ENCODE measurements around the gene BACE2. TPM values are rescaled to one million over a fixed set of nuclear protein-coding genes. Genes with fewer than 3 reads are reported as not detected.

The BACE2 gene
- total RNA-seq, 1 donor from 2014 or later = 82.8 TPM

GRCh38 chr21:41175080-41175479 is 7.1 kb downstream of the BACE2 start:
- TF ChIP-seq CTCF (IDR thresholded peaks at IDR 0.05; ENCODE audit: insufficient read depth, low read length, poor library complexity, severe bottlenecking) = no peak
- no peak overlapping the region for H3K4me3 ChIP-seq (ENCODE audit: low read depth, low read length)

DNA sequence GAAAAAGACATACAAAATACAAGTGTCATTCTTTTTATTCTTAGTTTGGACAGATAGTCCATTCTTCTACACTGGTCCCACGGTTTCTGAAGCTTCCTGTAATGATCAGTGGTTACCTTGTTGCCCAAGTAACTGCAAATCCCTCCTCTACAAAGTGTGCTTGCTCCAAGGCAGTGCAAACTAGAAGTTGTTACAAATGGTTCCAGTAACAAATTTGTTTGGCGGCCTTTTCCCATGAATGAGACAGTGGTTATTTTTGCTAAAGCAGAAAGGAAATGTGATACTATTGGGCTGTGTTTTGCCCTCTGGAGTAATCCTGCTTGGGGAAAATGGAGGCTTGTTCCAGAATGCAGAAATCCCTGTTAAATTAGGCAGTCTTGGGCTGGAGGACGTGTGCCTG is 8.9 kb downstream of the BACE2 start:
- DNase-seq (ENCODE audit: low read depth) = no peak
- no peaks in the 10 kb centered on the region for H3K36me3 ChIP-seq (ENCODE audit: control insufficient read depth, insufficient read depth, low read length)
- no peaks in the 10 kb centered on the region for H3K27me3 ChIP-seq (ENCODE audit: control insufficient read depth, insufficient read depth, low read length)
- no peak overlapping the region for H3K4me3 ChIP-seq (ENCODE audit: low read depth, low read length)
- TF ChIP-seq CTCF (IDR thresholded peaks at IDR 0.05; ENCODE audit: insufficient read depth, low read length, poor library complexity, severe bottlenecking) = no peak

More at GRCh38 chr21:41175080-41175479, 7.1 kb downstream of the BACE2 start:
- H3K27me3 ChIP-seq (ENCODE audit: control insufficient read depth, insufficient read depth, low read length) = no peaks in the 10 kb centered on the region
- H3K36me3 ChIP-seq (ENCODE audit: control insufficient read depth, insufficient read depth, low read length) = no peaks in the 10 kb centered on the region
- DNase-seq (ENCODE audit: low read depth) = no peak

DNA sequence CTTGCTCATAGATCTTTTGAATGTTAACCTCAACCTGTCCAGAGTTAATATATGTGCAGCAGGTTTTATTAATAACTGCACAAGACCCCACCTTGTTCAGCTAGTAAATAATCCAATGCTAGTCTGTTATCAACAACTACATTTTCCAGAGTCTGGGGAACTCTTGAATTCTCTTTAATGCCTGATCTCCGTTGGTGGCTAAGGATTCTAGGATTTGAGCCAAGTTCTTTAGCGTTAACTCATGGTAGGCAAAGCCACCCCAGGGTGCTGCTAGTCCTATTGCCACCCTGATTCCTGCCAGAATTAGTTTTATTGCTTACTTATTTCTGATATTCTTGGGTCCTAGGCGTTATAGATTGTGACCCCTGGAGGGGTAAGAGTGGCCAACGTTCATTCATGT is 12.8 kb downstream of the BACE2 start:
- Histone ChIP-seq H3K4me3 (ENCODE audit: low read depth, low read length) (no peak overlapping the region), H3K27me3 (ENCODE audit: control insufficient read depth, insufficient read depth, low read length) (no peaks in the 10 kb centered on the region), H3K36me3 (ENCODE audit: control insufficient read depth, insufficient read depth, low read length) (no peaks in the 10 kb centered on the region)
- DNase-seq (ENCODE audit: low read depth) = no peak
- TF ChIP-seq CTCF (IDR thresholded peaks at IDR 0.05; ENCODE audit: insufficient read depth, low read length, poor library complexity, severe bottlenecking) = no peak

- TF ChIP-seq CTCF (IDR thresholded peaks at IDR 0.05; ENCODE audit: insufficient read depth, low read length, poor library complexity, severe bottlenecking) = no peak
- H3K4me3 ChIP-seq (ENCODE audit: low read depth, low read length) = no peak overlapping the region
- no peaks in the 10 kb centered on the region for H3K36me3 ChIP-seq (ENCODE audit: control insufficient read depth, insufficient read depth, low read length)
- DNase-seq (ENCODE audit: low read depth) = no peak
- no peaks in the 10 kb centered on the region for H3K27me3 ChIP-seq (ENCODE audit: control insufficient read depth, insufficient read depth, low read length)
Measured at GRCh38 chr21:41182547-41182946, 14.6 kb downstream of the BACE2 start.

GRCh38 chr21:41183575-41183974 is 15.6 kb downstream of the BACE2 start:
- TF ChIP-seq CTCF (IDR thresholded peaks at IDR 0.05; ENCODE audit: insufficient read depth, low read length, poor library complexity, severe bottlenecking) = no peak
- H3K36me3 ChIP-seq (ENCODE audit: control insufficient read depth, insufficient read depth, low read length) = no peaks in the 10 kb centered on the region
- no peak overlapping the region for H3K4me3 ChIP-seq (ENCODE audit: low read depth, low read length)
- no peak for DNase-seq (ENCODE audit: low read depth)
- H3K27me3 ChIP-seq (ENCODE audit: control insufficient read depth, insufficient read depth, low read length) = no peaks in the 10 kb centered on the region

DNA sequence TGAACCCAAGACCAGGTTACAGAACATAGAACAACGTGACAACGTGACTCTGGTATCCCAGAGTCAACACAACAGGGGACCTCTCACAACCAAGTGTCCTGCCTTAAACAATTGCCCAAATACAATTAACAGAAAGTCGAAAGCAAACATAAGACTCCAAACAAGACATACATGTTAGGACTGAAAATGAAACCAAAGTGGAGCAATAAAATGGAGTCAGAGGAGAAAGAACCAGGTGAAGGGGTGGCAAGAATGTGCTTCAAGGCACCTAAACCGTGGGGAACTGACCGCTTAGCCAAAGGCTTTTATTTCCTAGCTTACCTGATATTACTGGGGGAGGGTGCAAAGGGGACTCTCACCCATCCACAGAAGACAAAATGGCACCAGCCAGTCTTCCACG is 17.8 kb downstream of the BACE2 start:
- DNase-seq (ENCODE audit: low read depth) = no peak
- Histone ChIP-seq H3K36me3 (ENCODE audit: control insufficient read depth, insufficient read depth, low read length) (no peaks in the 10 kb centered on the region), H3K4me3 (ENCODE audit: low read depth, low read length) (no peak overlapping the region), H3K27me3 (ENCODE audit: control insufficient read depth, insufficient read depth, low read length) (no peaks in the 10 kb centered on the region)
- TF ChIP-seq CTCF (IDR thresholded peaks at IDR 0.05; ENCODE audit: insufficient read depth, low read length, poor library complexity, severe bottlenecking) = no peak

All from kidney epithelial cell (primary cell).